Natural killer cell (primary cell): ENCODE data around the gene P3H4. TPM values are rescaled to one million over a fixed set of nuclear protein-coding genes. Genes with fewer than 3 reads are reported as not detected.
A peak's percentile ranks its signal among the peaks of the same experiment; 100 is the strongest.

Source experiments
- ATAC-seq, 3 donors: fragments of 150-1000 bp in 2 of 3; fragments of 200-7000 bp in 1 of 3; cut with Tn5 transposase; 1 replicate in 1 of 3; 2 replicates in 2 of 3; pipeline ENCODE4 v1.10.0; 2021; ENCODE audit warnings: mild to moderate bottlenecking in 2 of 3, moderate library complexity in 2 of 3
- DNase-seq, 2 donors: peaks; one replicate each; pipeline versions ENCODE4 v3.0.0 to v3.0.0-alpha.2; 2013 to 2021; ENCODE audit warnings: mixed read lengths in 1 of 2
- H3K27ac ChIP-seq: one replicate; pipeline ENCODE4 v1.5.1; 2013; ENCODE audit warnings: mild to moderate bottlenecking, low read length
- H3K27me3 ChIP-seq: one replicate; pipeline ENCODE4 v1.6.1; 2013; ENCODE audit warnings: low read length; ENCODE audit not compliant: control insufficient read depth, insufficient read depth
- H3K36me3 ChIP-seq: one replicate; pipeline ENCODE4 v1.6.1; 2013; ENCODE audit warnings: low read length; ENCODE audit not compliant: control insufficient read depth, insufficient read depth
- H3K4me1 ChIP-seq: one replicate; pipeline ENCODE4 v1.6.1; 2013; ENCODE audit warnings: low read length; ENCODE audit not compliant: control insufficient read depth, insufficient read depth
- H3K4me3 ChIP-seq: one replicate; pipeline ENCODE4 v1.5.1; 2013; ENCODE audit warnings: low read length
- H3K9me3 ChIP-seq: one replicate; pipeline ENCODE4 v1.6.1; 2013; ENCODE audit warnings: low read length; ENCODE audit not compliant: control insufficient read depth, insufficient read depth
- H3K27ac Mint-ChIP-seq, 2 donors: one replicate each; pipeline ENCODE4 v1.8.0; 2022; ENCODE audit warnings: mild to moderate bottlenecking in 2 of 2, mixed read lengths in 2 of 2, moderate library complexity in 1 of 2
- H3K27me3 Mint-ChIP-seq, 2 donors: one replicate each; pipeline ENCODE4 v1.8.0; 2022; ENCODE audit warnings: low read depth in 2 of 2, mixed read lengths in 2 of 2
- H3K36me3 Mint-ChIP-seq: one replicate; pipeline ENCODE4 v1.8.0; 2022; ENCODE audit warnings: mixed read lengths
- H3K4me1 Mint-ChIP-seq, 2 donors: one replicate each; pipeline ENCODE4 v1.8.0; 2022; ENCODE audit warnings: mixed read lengths in 2 of 2
- H3K4me3 Mint-ChIP-seq: one replicate; pipeline ENCODE4 v1.8.0; 2022; ENCODE audit warnings: mild to moderate bottlenecking, moderate library complexity, mixed read lengths
- H3K9me3 Mint-ChIP-seq, 2 donors: one replicate each; pipeline ENCODE4 v1.8.0; 2022; ENCODE audit warnings: mixed read lengths in 2 of 2
- CTCF ChIP-seq: fragments of 200-600 bp; IDR thresholded peaks from one replicate; pipeline ENCODE4 v1.8.0; 2022; ENCODE audit warnings: antibody characterized with exemption
- WGBS: methylation state at CpG from one replicate; pipeline ENCODE4 v1.1.7; 2013; ENCODE audit warnings: missing lambda C conversion rate; ENCODE audit not compliant: insufficient coverage; 5-methylcytosine and 5-hydroxymethylcytosine counted together
- intact Hi-C: fragments of 100-400 bp; cut with micrococcal nuclease; formaldehyde crosslinking; loops from one replicate; pipeline ENCODE4 v1.14.2; 2022
- total RNA-seq, 4 donors: library from RNA; stranded (reverse); fragments of 120-200 nt in 1 of 4; gene quantifications; one replicate each; pipeline versions ENCODE4 v1.2.3 to v1.2.4, GENCODE V29; 2013 to 2022

The P3H4 gene
- total RNA-seq, 3 donors from 2014 or later (not counting 1 experiment from before 2014, with no cell fraction given): 6.9 to 8.9 (median 7.5) TPM

GRCh38 chr17:41818024-41818423 lies 6.3 kb upstream of the P3H4 start:
- Histone ChIP-seq H3K36me3 (no peaks in the 10 kb centered on the region), H3K27ac (no peak overlapping the region), H3K4me1 (peaks cover 1% of the 10 kb centered on the region), H3K9me3 (no peaks in the 10 kb centered on the region), H3K27me3 (no peaks in the 10 kb centered on the region), H3K4me3 (no peak overlapping the region)
- intact Hi-C loops: no loop called here
- H3K27ac Mint-ChIP-seq: no peak overlapping the region
- no peak overlapping the region for H3K4me3 Mint-ChIP-seq
- H3K4me1 Mint-ChIP-seq: peaks cover 0 to 6% of the 10 kb centered on the region in 2 donors
- H3K36me3 Mint-ChIP-seq: no peaks in the 10 kb centered on the region
- no peaks in the 10 kb centered on the region for H3K9me3 Mint-ChIP-seq
- H3K27me3 Mint-ChIP-seq: no peaks in the 10 kb centered on the region
- TF ChIP-seq CTCF: no peak
- no peak for ATAC-seq
- no peak for DNase-seq
- 94% methylated on average over 18 of the region's 20 CpGs for WGBS

DNA sequence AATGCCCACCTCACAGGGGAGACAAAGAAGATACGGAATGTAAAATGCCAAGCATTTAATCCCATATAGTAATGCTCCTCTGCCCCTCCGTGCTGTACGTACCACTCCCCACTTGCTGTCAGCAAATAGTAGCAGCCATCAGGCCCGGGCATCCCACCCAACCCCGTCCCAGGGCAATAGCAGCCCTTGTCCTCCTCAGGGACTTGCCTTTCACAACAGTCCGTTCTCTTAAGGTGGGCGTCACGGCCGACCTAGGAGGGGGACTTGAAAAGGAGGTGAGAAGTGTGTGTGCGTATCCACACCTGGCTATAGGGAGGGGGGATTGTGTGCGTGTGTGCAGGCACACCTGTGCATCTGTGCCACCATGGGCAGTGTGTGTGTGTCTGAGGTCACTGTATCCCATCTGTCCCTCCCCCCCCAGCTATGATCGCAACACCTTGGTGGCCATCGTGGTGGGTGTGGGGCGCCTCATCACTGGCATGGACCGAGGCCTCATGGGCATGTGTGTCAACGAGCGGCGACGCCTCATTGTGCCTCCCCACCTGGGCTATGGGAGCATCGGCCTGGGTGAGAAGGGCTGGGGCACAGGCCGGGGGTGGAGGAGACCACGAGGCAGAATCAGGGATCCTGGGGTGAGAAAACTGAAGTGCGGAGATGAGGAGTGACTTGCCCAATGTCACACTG lies 5.0 kb upstream of the P3H4 start:
- H3K9me3 Mint-ChIP-seq: no peaks in the 10 kb centered on the region
- Histone ChIP-seq H3K36me3 (no peaks in the 10 kb centered on the region), H3K4me1 (peaks cover 13% of the 10 kb centered on the region), H3K27ac (no peak overlapping the region), H3K27me3 (no peaks in the 10 kb centered on the region), H3K4me3 (no peak overlapping the region), H3K9me3 (no peaks in the 10 kb centered on the region)
- 91% methylated on average over 19 of the region's 23 CpGs for WGBS
- no peak overlapping the region for H3K27ac Mint-ChIP-seq
- TF ChIP-seq CTCF: no peak
- no peak overlapping the region for H3K4me3 Mint-ChIP-seq
- H3K36me3 Mint-ChIP-seq: no peaks in the 10 kb centered on the region
- H3K4me1 Mint-ChIP-seq: peaks cover 6 to 17% of the 10 kb centered on the region in 2 donors
- DNase-seq (no peak), ATAC-seq (no peak)
- intact Hi-C loops: no loop called here
- no peaks in the 10 kb centered on the region for H3K27me3 Mint-ChIP-seq

DNA sequence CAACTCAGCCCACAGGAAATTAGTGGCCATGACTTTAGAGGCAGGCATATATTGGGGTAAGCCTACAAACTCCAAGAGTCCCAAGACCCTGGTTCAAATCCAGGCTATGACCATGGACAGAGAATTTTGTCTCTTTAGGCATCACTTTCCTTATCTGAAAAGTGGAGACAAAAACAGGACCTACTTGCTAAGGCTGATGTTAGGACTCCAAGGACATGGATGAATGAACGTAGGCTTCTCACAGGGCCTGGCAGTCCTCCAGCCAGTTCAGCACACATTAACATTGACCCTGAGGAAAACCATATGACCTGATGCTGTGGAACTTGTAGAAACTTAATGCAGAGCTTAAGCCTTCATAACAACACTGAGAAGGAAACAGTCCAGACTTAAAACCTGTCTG lies 2.4 kb upstream of the P3H4 start:
- ATAC-seq: no peak
- Mint-ChIP-seq H3K27me3 (no peaks in the 10 kb centered on the region), H3K4me3 (peak overlapping the region; percentile 97), H3K9me3 (no peaks in the 10 kb centered on the region), H3K36me3 (no peaks in the 10 kb centered on the region), H3K27ac (no peak overlapping the region), H3K4me1 (peaks cover 19 to 34% of the 10 kb centered on the region in 2 donors)
- no peak overlapping the region for H3K27ac ChIP-seq
- 100% methylated on average over 1 of the region's 1 CpG for WGBS
- H3K9me3 ChIP-seq: no peaks in the 10 kb centered on the region
- H3K4me1 ChIP-seq: peaks cover 33% of the 10 kb centered on the region
- DNase-seq: no peak
- intact Hi-C loops: no loop called here
- no peak overlapping the region for H3K4me3 ChIP-seq
- TF ChIP-seq CTCF: no peak
- H3K36me3 ChIP-seq: no peaks in the 10 kb centered on the region
- no peaks in the 10 kb centered on the region for H3K27me3 ChIP-seq

DNA sequence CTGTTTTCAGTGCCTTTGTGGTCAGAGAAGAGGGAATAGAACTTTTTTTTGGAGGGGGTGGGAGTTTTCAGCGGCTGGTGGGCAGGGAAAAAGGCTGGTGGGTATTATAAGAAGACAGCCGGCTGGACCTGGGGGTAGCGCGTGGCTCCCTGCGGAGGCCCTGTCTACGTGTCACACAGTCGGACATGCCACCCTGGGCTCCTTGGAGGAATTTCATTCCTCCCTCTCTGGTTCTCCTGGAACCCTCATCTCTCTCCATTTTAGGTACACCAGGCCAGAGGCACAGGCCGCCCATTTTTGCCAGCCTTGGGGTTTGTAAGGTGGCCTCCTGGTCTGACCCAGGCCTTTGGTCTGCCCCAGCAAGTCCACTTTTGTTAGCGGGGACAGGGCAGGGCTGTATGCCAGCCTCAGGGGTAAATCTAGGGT lies 2.0 kb upstream of the P3H4 start:
- Mint-ChIP-seq H3K36me3 (no peaks in the 10 kb centered on the region), H3K27me3 (no peaks in the 10 kb centered on the region), H3K27ac (peak overlapping the region in 1 of 2 donors; percentile 79), H3K9me3 (no peaks in the 10 kb centered on the region), H3K4me1 (peaks cover 19 to 34% of the 10 kb centered on the region in 2 donors), H3K4me3 (peak overlapping the region; percentile 97)
- intact Hi-C loops: no loop called here
- H3K36me3 ChIP-seq: no peaks in the 10 kb centered on the region
- DNase-seq: no peak
- no peak for TF ChIP-seq CTCF
- H3K27me3 ChIP-seq: no peaks in the 10 kb centered on the region
- peaks cover 33% of the 10 kb centered on the region for H3K4me1 ChIP-seq
- H3K4me3 ChIP-seq: no peak overlapping the region
- WGBS: 97% methylated on average over 9 of the region's 9 CpGs
- H3K9me3 ChIP-seq: no peaks in the 10 kb centered on the region
- no peak for ATAC-seq
- no peak overlapping the region for H3K27ac ChIP-seq
